HFF-Myc (cell line): ENCODE data around the gene PPP2R5B.

Experiments used
- DNase-seq: peaks from one replicate; pipeline ENCODE4 v3.0.0-alpha.2; 2011; ENCODE audit warnings: low read depth; ENCODE audit errors: extremely low read depth
- H3K4me3 ChIP-seq: replicated peaks from 2 replicates; pipeline ENCODE4 v1.5.1; 2011; ENCODE audit warnings: low read depth, mild to moderate bottlenecking, control low read depth, low read length
- TF ChIP-seq, protein P1 (sequence below): IDR thresholded peaks from 2 replicates; pipeline ENCODE4 v1.5.1; 2012; ENCODE audit warnings: mild to moderate bottlenecking, low read depth, low read length, control low read depth; ENCODE audit errors: missing control alignments

Gene PPP2R5B

DNA sequence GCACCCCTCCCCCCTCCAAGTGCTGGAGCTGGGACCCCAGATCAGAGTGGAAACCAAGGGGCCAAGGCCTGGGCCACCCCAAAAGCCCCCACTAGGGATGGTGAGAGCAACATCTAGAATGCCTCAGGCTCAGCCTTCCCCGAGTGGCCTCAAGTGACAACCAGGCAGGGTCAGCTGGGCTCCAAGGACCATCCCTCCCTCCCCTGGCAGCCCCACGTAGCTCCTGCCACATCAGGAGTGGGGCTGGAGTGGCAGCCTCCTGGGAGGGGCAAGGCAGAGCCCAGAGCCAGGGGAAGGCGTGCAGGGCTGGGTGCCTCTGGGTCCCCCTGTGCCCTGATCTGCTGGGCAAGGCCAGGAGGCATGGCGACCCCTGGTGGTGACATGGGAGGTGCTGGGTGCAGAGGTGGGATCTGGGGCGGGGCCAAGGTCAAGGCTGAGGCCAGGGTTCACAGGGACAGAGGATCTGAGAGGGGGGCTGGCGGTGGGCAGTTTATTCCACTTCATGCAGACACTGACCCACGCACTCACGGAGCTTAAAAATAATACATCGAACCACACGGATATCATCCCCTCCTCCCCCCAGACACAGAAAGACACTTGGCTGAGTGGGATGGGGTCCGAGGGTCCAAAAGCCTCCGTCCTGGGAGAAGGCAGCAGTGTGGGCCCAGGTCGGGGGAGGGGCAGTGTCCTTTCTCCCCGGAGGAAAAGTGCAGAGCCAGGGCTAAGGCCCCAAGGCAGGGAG is 30.2 kb upstream of the PPP2R5B start:
- DNase-seq = no peak
- TF ChIP-seq, protein P1, sequence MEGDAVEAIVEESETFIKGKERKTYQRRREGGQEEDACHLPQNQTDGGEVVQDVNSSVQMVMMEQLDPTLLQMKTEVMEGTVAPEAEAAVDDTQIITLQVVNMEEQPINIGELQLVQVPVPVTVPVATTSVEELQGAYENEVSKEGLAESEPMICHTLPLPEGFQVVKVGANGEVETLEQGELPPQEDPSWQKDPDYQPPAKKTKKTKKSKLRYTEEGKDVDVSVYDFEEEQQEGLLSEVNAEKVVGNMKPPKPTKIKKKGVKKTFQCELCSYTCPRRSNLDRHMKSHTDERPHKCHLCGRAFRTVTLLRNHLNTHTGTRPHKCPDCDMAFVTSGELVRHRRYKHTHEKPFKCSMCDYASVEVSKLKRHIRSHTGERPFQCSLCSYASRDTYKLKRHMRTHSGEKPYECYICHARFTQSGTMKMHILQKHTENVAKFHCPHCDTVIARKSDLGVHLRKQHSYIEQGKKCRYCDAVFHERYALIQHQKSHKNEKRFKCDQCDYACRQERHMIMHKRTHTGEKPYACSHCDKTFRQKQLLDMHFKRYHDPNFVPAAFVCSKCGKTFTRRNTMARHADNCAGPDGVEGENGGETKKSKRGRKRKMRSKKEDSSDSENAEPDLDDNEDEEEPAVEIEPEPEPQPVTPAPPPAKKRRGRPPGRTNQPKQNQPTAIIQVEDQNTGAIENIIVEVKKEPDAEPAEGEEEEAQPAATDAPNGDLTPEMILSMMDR = peak; percentile 90
- no peak overlapping the region for H3K4me3 ChIP-seq

DNA sequence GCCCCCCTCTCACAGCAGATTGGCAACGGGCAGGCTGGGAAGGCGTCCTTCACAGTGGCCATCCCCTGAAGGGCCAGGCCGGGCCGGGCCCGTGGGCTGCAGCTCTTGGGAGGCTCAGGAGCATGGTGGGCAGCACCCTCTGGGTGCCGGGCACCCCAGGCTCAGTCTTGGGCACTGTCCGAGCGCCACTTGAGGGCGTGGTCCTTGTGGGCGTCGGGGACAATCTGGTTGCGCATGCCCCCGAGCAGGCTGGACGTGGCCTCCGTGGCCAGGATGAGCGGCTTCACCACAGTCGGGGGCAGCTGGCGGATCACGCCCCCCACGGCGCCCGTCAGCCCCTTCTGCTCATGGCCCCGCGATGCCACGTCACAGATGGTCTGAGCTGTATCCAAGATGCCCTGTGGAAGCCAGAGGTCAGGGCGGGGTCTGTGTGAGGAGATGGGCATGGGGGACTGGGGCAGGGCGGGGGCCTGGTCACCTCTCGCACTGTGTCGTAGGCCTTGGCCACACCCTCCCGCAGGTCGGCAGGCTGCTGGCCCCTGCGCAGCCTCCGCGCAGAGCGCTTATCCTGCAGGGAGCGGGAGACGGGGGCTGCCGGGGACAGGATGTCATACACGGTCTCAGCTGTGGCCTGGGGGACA is 29.6 kb upstream of the PPP2R5B start:
- DNase-seq = no peak
- TF ChIP-seq, protein P1 = no peak
- H3K4me3 ChIP-seq = no peak overlapping the region

DNA sequence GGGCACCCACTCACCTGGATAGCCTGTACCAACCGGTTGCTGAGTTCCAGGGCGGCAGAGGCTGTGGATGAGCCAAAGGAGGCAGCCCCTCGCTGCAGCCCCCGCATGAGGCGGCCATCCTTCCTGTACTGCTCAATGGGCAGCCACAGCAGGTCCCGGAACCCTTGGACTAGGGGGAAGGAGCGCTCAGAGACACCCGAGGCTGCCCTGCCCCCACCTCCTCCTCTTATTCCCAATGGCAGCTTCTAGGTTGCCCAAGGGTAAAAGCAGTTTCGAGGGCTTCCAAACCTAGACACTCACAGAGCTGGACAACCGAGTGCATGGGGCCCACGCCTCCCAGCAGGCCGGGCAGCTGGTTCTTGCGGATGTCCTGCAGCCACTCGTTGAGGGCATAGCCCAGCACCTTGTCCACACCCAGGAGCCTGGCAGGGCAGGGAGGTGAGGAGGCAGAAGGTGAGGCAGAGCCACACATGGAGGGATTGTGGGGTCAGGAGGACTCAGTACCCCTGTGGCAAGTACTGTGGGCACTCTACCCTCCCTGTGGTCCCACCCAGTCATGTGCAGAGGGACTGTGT is 28.0 kb upstream of the PPP2R5B start:
- TF ChIP-seq, protein P1 = no peak
- no peak overlapping the region for H3K4me3 ChIP-seq
- DNase-seq = no peak

DNA sequence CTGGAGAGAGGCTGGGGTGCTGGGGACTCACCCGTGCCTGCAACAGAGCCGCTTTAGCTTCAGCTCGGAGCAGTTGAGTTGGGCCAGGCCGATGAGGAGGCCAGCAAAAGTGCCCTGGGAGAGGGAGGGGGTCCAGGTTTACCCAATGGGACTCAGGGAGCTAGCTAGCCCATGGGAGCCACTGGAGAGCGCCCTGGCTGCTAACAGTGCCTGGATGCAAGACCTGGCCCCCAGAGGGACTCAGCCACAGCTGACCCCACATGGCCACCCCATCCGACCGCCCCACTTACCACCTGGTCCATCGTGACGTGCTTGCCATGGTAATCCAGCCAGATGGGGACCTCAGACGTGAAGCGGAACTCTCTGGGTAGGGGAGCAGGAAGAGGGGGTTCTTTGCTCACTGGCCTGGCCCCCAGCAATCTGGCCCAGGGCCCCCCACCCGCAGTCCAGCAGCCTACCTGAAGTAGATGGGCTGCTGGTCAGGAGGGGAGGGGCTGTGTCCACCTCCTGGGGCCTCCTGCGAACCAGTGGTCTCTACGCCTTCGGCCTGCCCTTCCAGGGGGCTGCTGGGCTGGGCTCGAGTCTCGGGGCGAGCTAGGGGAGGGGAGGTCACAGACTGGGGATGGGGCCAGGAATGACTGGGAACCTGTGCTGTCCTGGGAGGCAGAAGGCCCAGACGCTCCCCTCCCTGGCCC is 27.0 kb upstream of the PPP2R5B start:
- DNase-seq = no peak

DNA sequence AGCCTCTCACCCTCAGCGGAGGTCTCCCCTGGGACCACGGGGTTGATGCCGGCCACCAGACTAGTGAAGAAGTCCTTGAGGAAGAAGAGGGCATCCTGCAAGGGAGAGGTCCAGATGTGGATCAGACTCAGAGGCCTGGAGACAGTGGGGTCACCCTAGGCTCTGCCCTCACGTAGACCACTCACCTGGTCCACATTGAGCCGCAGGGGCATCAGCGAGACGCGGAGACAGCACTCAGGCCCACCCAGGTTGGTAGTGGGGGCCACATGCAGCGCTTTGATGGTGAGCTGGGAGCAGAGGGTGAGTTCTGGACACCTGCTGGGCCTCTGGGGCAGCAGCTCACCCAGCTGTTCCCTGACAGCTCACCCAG is 26.4 kb upstream of the PPP2R5B start:
- TF ChIP-seq, protein P1 = no peak
- H3K4me3 ChIP-seq = no peak overlapping the region
- no peak for DNase-seq

More for the DNA sequence above, 27.0 kb upstream of the PPP2R5B start:
- no peak overlapping the region for H3K4me3 ChIP-seq
- TF ChIP-seq, protein P1 = no peak

DNA sequence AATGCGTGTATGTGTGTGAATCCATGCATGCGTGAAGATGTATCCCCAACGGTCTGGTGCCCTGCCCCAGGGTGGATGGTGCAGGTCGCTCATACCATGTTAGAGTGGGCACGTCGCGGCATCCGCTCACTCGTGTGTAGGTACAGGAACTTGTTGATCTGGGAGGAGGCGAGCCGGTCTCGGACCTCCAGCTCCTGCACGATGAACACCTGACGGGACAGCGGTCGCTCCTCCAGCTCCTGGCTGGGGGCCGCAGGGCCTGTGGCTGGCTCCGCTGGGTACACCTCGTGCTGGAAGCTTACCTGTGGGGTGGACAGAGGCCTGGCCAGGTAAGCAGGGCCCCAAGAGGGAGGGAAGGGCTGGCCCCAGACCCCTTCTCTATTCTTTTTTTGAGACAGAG is 25.9 kb upstream of the PPP2R5B start:
- H3K4me3 ChIP-seq = no peak overlapping the region
- DNase-seq = no peak
- TF ChIP-seq, protein P1 = no peak
